ENCODE data around the gene WDR70.
"Not testable (repeated sequence)": the region's sequence is repeated elsewhere in the genome, so short reads cannot be mapped to it uniquely, and the experiment has no call there.

Gene WDR70

GRCh38 chr5:37454402-37455055 lies 75.4 kb downstream of the WDR70 start:
- not testable (repeated sequence) for DNase-seq

GRCh38 chr5:37463191-37464051 lies 84.3 kb downstream of the WDR70 start:
- DNase-seq: peak; percentile 61 to 67

- DNase-seq: not testable (repeated sequence)
Observed at GRCh38 chr5:37464581-37464980, 85.5 kb downstream of the WDR70 start.

GRCh38 chr5:37469383-37469782 lies 90.3 kb downstream of the WDR70 start:
- not testable (repeated sequence) for DNase-seq

GRCh38 chr5:37471666-37472197 lies 92.6 kb downstream of the WDR70 start:
- DNase-seq: no peak

GRCh38 chr5:37477426-37477825 lies 98.3 kb downstream of the WDR70 start:
- no peak for DNase-seq

- no peak for DNase-seq
Observed at GRCh38 chr5:37478121-37478894, 99.2 kb downstream of the WDR70 start.

- not testable (repeated sequence) for DNase-seq
Observed at GRCh38 chr5:37481395-37481794, 102.3 kb downstream of the WDR70 start.

GRCh38 chr5:37490120-37490810 lies 111.1 kb downstream of the WDR70 start:
- DNase-seq: peak in 1 of 2 experiments; percentile 12

- DNase-seq: no peak
Observed at GRCh38 chr5:37490931-37491330, 111.8 kb downstream of the WDR70 start.

- DNase-seq: no peak
Observed at GRCh38 chr5:37492778-37493555, 113.8 kb downstream of the WDR70 start.

- DNase-seq: no peak
Observed at GRCh38 chr5:37494756-37495155, 115.6 kb downstream of the WDR70 start.

- DNase-seq: peak; percentile 40 to 58
Observed at GRCh38 chr5:37495210-37495609, 116.1 kb downstream of the WDR70 start.

- DNase-seq: no peak
Observed at GRCh38 chr5:37495668-37496347, 116.7 kb downstream of the WDR70 start.

- DNase-seq: no peak
Observed at GRCh38 chr5:37496902-37497445, 117.9 kb downstream of the WDR70 start.

GRCh38 chr5:37501152-37501551 lies 122.0 kb downstream of the WDR70 start:
- DNase-seq: no peak

- no peak for DNase-seq
Observed at GRCh38 chr5:37506241-37506640, 127.1 kb downstream of the WDR70 start.

- no peak for DNase-seq
Observed at GRCh38 chr5:37506722-37507121, 127.6 kb downstream of the WDR70 start.

- no peak for DNase-seq
Observed at GRCh38 chr5:37511646-37512045, 132.5 kb downstream of the WDR70 start.

- no peak for DNase-seq
Observed at GRCh38 chr5:37514946-37515345, 135.8 kb downstream of the WDR70 start.

GRCh38 chr5:37517686-37518085 lies 138.6 kb downstream of the WDR70 start:
- no peak for DNase-seq

Data from Kasumi-1 (cell line).